ENCODE measurements around the gene MEAK7.

Gene MEAK7

DNA sequence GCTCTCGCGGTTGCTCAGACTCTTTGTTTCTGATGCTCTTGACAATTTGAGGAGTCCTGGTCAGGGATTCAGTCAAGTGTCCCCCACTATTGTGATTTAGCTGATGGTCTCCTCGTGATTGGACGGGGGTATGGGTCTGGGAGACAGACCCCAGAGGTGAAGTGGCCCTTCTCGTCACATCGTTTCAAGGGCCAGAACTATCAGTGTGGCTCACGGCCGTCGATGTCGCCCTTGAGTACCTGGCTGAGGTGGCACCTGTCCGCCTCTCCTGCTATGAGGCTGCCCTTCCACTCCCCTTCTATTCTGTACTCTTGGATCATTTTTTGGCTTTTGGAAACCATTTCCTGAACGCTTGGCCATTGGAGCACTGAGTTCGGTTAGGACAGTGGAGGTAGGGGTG lies 7.4 kb upstream of the MEAK7 start:
- no peak for DNase-seq

- DNase-seq: peak; percentile 73 to 82
Observed at GRCh38 chr16:84511180-84511800, 6.8 kb upstream of the MEAK7 start.

- DNase-seq: no peak
Observed at GRCh38 chr16:84509032-84509950, 4.8 kb upstream of the MEAK7 start.

DNA sequence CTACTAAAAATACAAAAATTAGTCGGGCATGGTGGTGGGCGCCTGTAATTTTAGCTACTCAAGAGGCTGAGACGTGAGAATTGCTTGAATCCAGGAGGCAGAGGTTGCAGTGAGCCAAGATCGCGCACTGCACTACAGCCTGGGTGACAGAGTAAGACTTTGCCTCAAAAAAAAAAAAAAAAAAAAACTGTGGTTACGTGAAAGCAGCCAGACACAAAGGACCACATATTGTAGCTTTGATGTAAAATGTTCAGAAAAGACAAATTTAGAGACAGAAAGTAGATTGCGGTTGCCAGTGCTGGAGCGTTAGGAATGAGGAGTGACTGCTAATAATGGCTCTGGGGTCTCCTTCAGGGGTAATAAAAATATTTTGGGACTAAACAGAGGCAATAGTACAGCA lies 4.0 kb upstream of the MEAK7 start:
- no peak for DNase-seq

- no peak for DNase-seq
Observed at GRCh38 chr16:84507011-84507982, 2.8 kb upstream of the MEAK7 start.

DNA sequence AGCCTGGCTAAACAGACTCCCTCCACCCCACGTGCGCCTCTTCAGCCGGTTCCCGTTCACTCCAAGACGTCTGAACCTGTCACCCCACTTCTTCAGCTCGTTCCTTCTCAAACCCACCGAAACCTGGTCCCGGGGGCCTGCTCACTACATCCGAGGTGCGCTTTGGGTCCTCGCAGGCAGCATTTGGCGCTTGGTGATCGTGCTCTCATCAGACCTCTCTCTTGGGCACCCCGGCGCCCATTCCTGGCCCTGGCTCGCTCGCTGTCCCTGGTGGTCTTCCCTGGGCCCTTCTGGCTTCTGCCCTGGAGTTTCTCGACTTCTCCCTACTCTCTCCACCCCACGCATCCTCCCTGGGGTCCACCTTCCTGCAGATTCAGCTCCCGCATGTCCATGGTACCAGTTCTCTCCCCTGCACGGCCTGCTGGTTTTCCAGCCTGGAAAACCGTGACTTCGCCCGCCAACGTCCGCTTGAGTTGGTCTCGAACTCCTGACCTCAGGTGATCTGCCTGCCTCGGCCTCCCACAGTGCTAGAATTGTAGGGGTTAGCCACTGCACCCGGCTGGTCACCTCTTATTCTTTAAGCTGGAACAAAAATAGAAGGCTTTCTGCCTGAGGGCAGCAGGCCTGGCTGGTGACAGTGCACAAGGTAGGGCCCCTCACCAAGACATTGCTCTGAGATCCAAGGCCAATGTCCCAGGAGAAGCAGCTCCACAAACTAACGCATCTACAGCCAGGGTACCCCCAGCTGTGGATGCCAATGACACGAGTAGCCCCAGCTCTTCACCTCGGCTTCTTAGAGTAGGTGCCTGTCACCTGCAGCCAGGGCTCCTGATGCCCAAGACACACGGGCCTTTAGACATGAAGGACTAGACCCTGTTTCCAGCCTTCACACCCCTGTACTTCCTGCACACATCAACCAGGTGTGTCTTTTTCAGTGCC lies 1.1 kb upstream of the MEAK7 start:
- DNase-seq: no peak

DNA sequence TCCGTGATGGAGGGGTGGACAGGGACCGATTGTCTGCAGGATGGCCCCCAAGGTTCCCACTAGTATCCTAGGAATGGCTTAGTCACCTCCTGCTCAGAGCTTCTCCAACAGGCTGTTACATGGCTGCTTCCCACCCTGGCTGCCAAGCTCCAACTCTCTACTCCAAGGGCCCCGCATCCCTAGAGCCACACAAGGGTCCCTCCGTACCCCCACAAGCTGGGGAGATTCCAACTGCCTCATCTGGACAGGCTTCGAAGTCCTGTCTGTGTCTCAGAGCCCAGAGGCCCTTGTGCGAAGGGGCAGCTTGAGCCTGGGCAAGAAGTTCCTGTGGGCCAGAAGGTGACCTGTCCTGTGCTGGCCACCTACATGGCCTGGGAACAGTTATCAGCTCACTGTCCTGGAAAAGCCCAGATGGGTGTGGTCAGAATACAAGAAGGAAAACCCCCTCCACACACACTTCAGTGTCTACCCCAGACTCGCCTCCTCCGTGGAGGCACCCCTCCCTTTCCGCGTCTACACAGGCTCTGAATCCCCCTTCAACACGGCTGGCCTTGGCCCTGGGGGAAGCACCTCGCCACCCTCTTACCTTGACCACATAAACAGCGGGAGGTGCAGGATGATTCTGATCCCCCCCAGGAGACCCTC lies 586 bp downstream of the MEAK7 start:
- DNase-seq: no peak

DNA sequence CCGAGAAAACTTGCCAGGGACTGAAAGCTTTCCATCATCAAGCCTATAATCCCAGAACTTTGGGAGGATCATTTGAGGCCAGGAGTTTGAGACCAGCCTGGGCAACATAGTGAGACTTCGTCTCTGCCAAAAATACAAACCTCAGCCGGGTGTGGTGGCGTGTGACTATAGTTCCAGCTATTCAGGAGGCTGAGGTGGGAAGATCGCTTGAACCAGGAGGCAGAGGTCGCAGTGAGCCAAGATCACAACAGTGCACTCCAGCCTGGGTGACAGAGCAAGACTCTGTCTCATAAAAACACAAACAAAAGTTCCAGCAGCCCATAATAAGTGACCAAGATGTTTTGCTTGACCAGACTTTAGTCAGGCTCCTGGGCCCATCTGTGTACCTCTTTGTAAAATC lies 1.9 kb downstream of the MEAK7 start:
- DNase-seq: no peak

DNA sequence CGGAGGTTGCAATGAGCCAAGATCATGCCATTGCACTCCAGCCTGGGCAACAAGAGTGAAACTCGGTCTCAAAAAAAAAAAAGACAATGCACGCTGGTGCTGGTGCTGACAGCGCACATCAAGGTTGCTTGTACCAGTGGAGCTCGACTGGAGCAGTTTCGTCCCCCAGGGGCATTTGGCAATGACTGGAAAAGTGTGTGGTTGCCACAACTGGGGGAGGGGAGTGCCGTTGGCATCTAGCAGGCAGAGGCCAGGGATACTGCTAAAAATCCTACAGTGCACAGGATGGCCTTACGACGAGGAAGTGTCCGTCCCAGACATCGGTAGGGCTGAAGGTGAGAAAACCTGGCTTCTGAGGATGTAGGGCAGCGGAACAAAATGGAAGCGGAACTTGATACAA lies 2.4 kb downstream of the MEAK7 start:
- no peak for DNase-seq

DNA sequence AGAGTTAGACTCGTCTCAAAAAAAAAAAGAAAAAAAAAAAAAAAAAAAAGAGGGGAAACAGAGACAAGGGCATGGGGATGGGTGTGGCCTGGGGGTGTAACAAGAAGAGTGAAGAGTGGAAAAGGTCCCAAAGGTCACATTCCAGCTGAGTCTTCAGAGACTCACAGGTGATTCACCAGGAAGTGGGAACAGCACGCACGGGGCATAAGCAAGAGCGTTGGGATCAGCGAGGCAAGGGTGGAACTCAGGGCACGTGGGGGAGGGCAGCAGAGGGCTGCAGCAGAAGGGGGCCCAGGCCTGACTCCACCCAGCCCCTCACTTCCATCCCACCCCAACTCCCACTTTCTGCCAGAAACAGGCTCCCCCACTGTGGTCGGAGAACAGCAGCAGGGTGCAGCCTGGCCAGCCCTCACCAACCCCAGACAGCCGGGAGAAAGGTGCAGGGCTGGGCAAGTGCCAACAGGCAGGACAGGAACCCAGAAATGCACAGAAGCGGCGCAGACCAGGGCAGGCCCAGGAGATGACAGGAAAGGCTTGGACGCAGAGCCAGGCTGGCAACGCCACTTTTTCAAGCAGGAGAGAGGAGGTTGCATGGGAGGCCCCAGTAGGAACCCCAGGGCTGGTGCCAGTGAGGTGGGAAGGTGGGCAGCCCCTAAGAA lies 3.3 kb downstream of the MEAK7 start:
- no peak for DNase-seq

- DNase-seq: no peak
Observed at GRCh38 chr16:84500531-84500930, 3.9 kb downstream of the MEAK7 start.

DNA sequence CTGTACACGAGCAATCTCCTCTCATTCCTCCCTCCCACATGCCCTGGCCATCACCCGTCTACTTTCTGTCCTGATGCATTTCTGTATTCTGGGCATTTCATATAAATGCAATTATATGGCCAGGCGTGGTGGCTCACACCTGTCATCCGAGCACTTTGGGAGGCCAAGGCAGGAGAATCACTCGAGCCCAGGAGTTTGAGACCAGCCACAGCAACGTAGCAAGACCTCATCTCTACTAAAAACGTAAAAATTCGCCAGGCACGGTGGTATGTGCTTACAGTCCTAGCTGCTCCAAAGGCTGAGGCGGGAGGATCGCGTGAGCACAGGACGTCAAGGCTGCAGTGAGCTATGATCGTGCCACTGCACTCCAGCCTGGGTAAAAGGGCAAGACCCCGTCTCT lies 4.8 kb downstream of the MEAK7 start:
- no peak for DNase-seq

- DNase-seq: no peak
Observed at GRCh38 chr16:84498859-84499620, 5.4 kb downstream of the MEAK7 start.

DNA sequence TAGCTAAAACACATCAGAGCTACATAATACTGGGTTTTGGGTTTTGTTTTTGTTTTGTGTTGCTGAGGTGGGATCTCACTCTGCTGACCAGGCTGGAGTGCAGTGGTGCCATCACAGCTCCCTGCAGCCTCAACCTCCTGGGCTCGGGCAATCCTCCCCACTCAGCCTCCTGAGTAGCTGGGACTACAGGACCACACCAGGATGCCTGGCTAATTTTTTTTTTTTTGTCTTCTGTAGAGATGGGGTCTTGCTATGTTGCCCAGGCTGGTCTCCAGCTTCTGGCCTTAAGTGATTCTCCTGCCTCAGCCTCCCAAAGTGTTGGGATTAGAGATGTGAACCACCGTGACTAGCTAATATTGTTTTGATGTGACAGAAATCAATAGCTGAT lies 6.2 kb downstream of the MEAK7 start:
- no peak for DNase-seq

GRCh38 chr16:84497418-84498222 lies 6.8 kb downstream of the MEAK7 start:
- DNase-seq: no peak

GRCh38 chr16:84496991-84497390 lies 7.5 kb downstream of the MEAK7 start:
- no peak for DNase-seq

DNA sequence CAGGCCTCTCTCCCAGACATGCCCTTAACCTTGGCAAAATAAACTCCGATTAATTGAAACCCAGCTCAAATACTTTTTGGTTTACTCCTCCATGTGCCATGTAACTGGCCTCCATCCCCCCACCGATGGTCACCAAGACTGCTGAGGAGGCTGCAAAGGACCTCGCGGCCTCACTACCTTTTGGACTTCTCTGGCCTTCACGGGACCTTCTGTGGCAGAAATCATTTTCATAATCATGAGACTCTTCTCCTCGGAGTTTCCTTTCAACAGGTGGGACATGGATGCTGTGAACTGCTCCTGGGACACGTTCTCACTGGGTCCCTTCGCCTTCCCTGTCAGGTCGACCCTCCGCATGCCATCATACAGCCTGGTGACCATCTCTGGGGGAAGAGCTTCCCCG lies 9.0 kb downstream of the MEAK7 start:
- no peak for DNase-seq

- DNase-seq: no peak
Observed at GRCh38 chr16:84489131-84489530, 15.3 kb downstream of the MEAK7 start.

- no peak for DNase-seq
Observed at GRCh38 chr16:84487358-84487757, 17.1 kb downstream of the MEAK7 start.

All from stimulated activated CD4-positive, alpha-beta T cell treated with anti-CD3 and anti-CD28 coated beads, Interleukin-4, amount 100 ng/mL, for 4 hours (primary cell).